ENCODE data around the gene KRT4.

KRT4 gene

GRCh38 chr12:52815676-52816588 is 2.0 kb upstream of the KRT4 start:
- no peak overlapping the region for H3K4me3 Mint-ChIP-seq
- DNase-seq (ENCODE audit: low spot score in 2 of 2): no peak
- ATAC-seq (replicated peaks; ENCODE audit: extremely low read depth, poor library complexity, severe bottlenecking): no peak

GRCh38 chr12:52815161-52815560 is 1.2 kb upstream of the KRT4 start:
- H3K4me1 Mint-ChIP-seq: peaks cover 13% of the 10 kb centered on the region
- H3K4me3 Mint-ChIP-seq: no peak overlapping the region
- H3K9me3 Mint-ChIP-seq: no peaks in the 10 kb centered on the region
- H3K36me3 Mint-ChIP-seq (ENCODE audit: insufficient read depth): no peaks in the 10 kb centered on the region
- peaks cover 33% of the 10 kb centered on the region for H3K27me3 Mint-ChIP-seq
- no peak for DNase-seq (ENCODE audit: low spot score in 2 of 2)
- ATAC-seq (replicated peaks; ENCODE audit: extremely low read depth, poor library complexity, severe bottlenecking): no peak
- H3K27ac Mint-ChIP-seq (ENCODE audit: low read depth): no peak overlapping the region

More at GRCh38 chr12:52815676-52816588, 2.0 kb upstream of the KRT4 start:
- no peaks in the 10 kb centered on the region for H3K36me3 Mint-ChIP-seq (ENCODE audit: insufficient read depth)
- H3K4me1 Mint-ChIP-seq: peaks cover 13% of the 10 kb centered on the region
- H3K27ac Mint-ChIP-seq (ENCODE audit: low read depth): no peak overlapping the region
- H3K9me3 Mint-ChIP-seq: no peaks in the 10 kb centered on the region
- H3K27me3 Mint-ChIP-seq: peaks cover 39% of the 10 kb centered on the region

- no peaks in the 10 kb centered on the region for H3K36me3 Mint-ChIP-seq (ENCODE audit: insufficient read depth)
- DNase-seq (ENCODE audit: low spot score in 2 of 2): no peak
- H3K27ac Mint-ChIP-seq (ENCODE audit: low read depth): no peak overlapping the region
- H3K9me3 Mint-ChIP-seq: no peaks in the 10 kb centered on the region
- ATAC-seq (replicated peaks; ENCODE audit: extremely low read depth, poor library complexity, severe bottlenecking): no peak
- H3K4me3 Mint-ChIP-seq: no peak overlapping the region
- peaks cover 28% of the 10 kb centered on the region for H3K27me3 Mint-ChIP-seq
- H3K4me1 Mint-ChIP-seq: peaks cover 13% of the 10 kb centered on the region
Measured at GRCh38 chr12:52814710-52815155, 817 bp upstream of the KRT4 start.

GRCh38 chr12:52813203-52813819 is 605 bp downstream of the KRT4 start:
- H3K27me3 Mint-ChIP-seq: peaks cover 21% of the 10 kb centered on the region
- ATAC-seq (replicated peaks; ENCODE audit: extremely low read depth, poor library complexity, severe bottlenecking) (no peak), DNase-seq (ENCODE audit: low spot score in 2 of 2) (no peak)
- H3K4me1 Mint-ChIP-seq: peaks cover 12% of the 10 kb centered on the region
- H3K9me3 Mint-ChIP-seq: no peaks in the 10 kb centered on the region
- H3K4me3 Mint-ChIP-seq: no peak overlapping the region
- H3K36me3 Mint-ChIP-seq (ENCODE audit: insufficient read depth): no peaks in the 10 kb centered on the region
- H3K27ac Mint-ChIP-seq (ENCODE audit: low read depth): no peak overlapping the region

- no peak for ATAC-seq (replicated peaks; ENCODE audit: extremely low read depth, poor library complexity, severe bottlenecking)
- H3K36me3 Mint-ChIP-seq (ENCODE audit: insufficient read depth): no peaks in the 10 kb centered on the region
- H3K27ac Mint-ChIP-seq (ENCODE audit: low read depth): no peak overlapping the region
- no peaks in the 10 kb centered on the region for H3K9me3 Mint-ChIP-seq
- H3K4me3 Mint-ChIP-seq: no peak overlapping the region
- H3K27me3 Mint-ChIP-seq: peaks cover 21% of the 10 kb centered on the region
- peaks cover 6% of the 10 kb centered on the region for H3K4me1 Mint-ChIP-seq
- DNase-seq (ENCODE audit: low spot score in 2 of 2): no peak
Measured at GRCh38 chr12:52812749-52813148, 1.2 kb downstream of the KRT4 start.

- DNase-seq (ENCODE audit: low spot score in 2 of 2) (no peak), ATAC-seq (replicated peaks; ENCODE audit: extremely low read depth, poor library complexity, severe bottlenecking) (no peak)
- no peaks in the 10 kb centered on the region for H3K4me1 Mint-ChIP-seq
- no peak overlapping the region for H3K4me3 Mint-ChIP-seq
- no peaks in the 10 kb centered on the region for H3K9me3 Mint-ChIP-seq
- no peak overlapping the region for H3K27ac Mint-ChIP-seq (ENCODE audit: low read depth)
- peaks cover 21% of the 10 kb centered on the region for H3K27me3 Mint-ChIP-seq
- no peaks in the 10 kb centered on the region for H3K36me3 Mint-ChIP-seq (ENCODE audit: insufficient read depth)
Measured at GRCh38 chr12:52812073-52812400, 1.9 kb downstream of the KRT4 start.

- Mint-ChIP-seq H3K36me3 (ENCODE audit: insufficient read depth) (no peaks in the 10 kb centered on the region), H3K9me3 (no peaks in the 10 kb centered on the region), H3K4me3 (no peak overlapping the region), H3K27ac (ENCODE audit: low read depth) (no peak overlapping the region), H3K27me3 (peaks cover 20% of the 10 kb centered on the region), H3K4me1 (no peaks in the 10 kb centered on the region)
- ATAC-seq (replicated peaks; ENCODE audit: extremely low read depth, poor library complexity, severe bottlenecking) (no peak), DNase-seq (ENCODE audit: low spot score in 2 of 2) (no peak)
Measured at GRCh38 chr12:52811191-52812072, 2.5 kb downstream of the KRT4 start.

GRCh38 chr12:52810554-52810953 is 3.4 kb downstream of the KRT4 start:
- no peaks in the 10 kb centered on the region for H3K4me1 Mint-ChIP-seq
- H3K36me3 Mint-ChIP-seq (ENCODE audit: insufficient read depth): no peaks in the 10 kb centered on the region
- H3K27me3 Mint-ChIP-seq: peaks cover 20% of the 10 kb centered on the region
- H3K4me3 Mint-ChIP-seq: no peak overlapping the region
- no peak overlapping the region for H3K27ac Mint-ChIP-seq (ENCODE audit: low read depth)
- ATAC-seq (replicated peaks; ENCODE audit: extremely low read depth, poor library complexity, severe bottlenecking): no peak
- no peak for DNase-seq (ENCODE audit: low spot score in 2 of 2)
- no peaks in the 10 kb centered on the region for H3K9me3 Mint-ChIP-seq

GRCh38 chr12:52809166-52809565 is 4.8 kb downstream of the KRT4 start:
- Mint-ChIP-seq H3K27me3 (peaks cover 20% of the 10 kb centered on the region), H3K4me1 (no peaks in the 10 kb centered on the region), H3K27ac (ENCODE audit: low read depth) (no peak overlapping the region), H3K36me3 (ENCODE audit: insufficient read depth) (no peaks in the 10 kb centered on the region), H3K9me3 (no peaks in the 10 kb centered on the region), H3K4me3 (no peak overlapping the region)
- ATAC-seq (replicated peaks; ENCODE audit: extremely low read depth, poor library complexity, severe bottlenecking) (no peak), DNase-seq (ENCODE audit: low spot score in 2 of 2) (no peak)

GRCh38 chr12:52808573-52809160 is 5.2 kb downstream of the KRT4 start:
- Mint-ChIP-seq H3K4me3 (no peak overlapping the region), H3K4me1 (no peaks in the 10 kb centered on the region), H3K27ac (ENCODE audit: low read depth) (no peak overlapping the region), H3K9me3 (no peaks in the 10 kb centered on the region), H3K27me3 (peaks cover 20% of the 10 kb centered on the region), H3K36me3 (ENCODE audit: insufficient read depth) (no peaks in the 10 kb centered on the region)
- ATAC-seq (replicated peaks; ENCODE audit: extremely low read depth, poor library complexity, severe bottlenecking): no peak
- DNase-seq (ENCODE audit: low spot score in 2 of 2): no peak

GRCh38 chr12:52807544-52808470 is 6.1 kb downstream of the KRT4 start:
- no peak overlapping the region for H3K27ac Mint-ChIP-seq (ENCODE audit: low read depth)
- ATAC-seq (replicated peaks; ENCODE audit: extremely low read depth, poor library complexity, severe bottlenecking): no peak

More at GRCh38 chr12:52807544-52808470, 6.1 kb downstream of the KRT4 start:
- H3K9me3 Mint-ChIP-seq: no peaks in the 10 kb centered on the region
- no peaks in the 10 kb centered on the region for H3K4me1 Mint-ChIP-seq
- no peak overlapping the region for H3K4me3 Mint-ChIP-seq
- peaks cover 20% of the 10 kb centered on the region for H3K27me3 Mint-ChIP-seq
- no peak for DNase-seq (ENCODE audit: low spot score in 2 of 2)
- H3K36me3 Mint-ChIP-seq (ENCODE audit: insufficient read depth): no peaks in the 10 kb centered on the region

Measured in central memory CD8-positive, alpha-beta T cell (primary cell).